Measurements from ENCODE around the gene IL3. TPM values are rescaled to one million over a fixed set of nuclear protein-coding genes. Genes with fewer than 3 reads are reported as not detected.
A peak's percentile ranks its signal among the peaks of the same experiment; 100 is the strongest.

IL3 gene
- total RNA-seq, 3 donors from 2014 or later (not counting 1 experiment from before 2014, with no cell fraction given), result not detected

DNA sequence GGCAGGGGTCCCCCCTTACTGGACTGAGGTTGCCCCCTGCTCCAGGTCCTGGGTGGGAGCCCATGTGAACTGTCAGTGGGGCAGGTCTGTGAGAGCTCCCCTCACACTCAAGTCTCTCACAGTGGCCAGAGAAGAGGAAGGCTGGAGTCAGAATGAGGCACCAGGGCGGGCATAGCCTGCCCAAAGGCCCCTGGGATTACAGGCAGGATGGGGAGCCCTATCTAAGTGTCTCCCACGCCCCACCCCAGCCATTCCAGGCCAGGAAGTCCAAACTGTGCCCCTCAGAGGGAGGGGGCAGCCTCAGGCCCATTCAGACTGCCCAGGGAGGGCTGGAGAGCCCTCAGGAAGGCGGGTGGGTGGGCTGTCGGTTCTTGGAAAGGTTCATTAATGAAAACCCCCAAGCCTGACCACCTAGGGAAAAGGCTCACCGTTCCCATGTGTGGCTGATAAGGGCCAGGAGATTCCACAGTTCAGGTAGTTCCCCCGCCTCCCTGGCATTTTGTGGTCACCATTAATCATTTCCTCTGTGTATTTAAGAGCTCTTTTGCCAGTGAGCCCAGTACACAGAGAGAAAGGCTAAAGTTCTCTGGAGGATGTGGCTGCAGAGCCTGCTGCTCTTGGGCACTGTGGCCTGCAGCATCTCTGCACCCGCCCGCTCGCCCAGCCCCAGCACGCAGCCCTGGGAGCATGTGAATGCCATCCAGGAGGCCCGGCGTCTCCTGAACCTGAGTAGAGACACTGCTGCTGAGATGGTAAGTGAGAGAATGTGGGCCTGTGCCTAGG, 13.0 kb downstream of the IL3 start, which contains the start of gene CSF2:
Gene CSF2, plus strand, starts transcription at position 559 of the 783 bp plus-strand sequence. Its CDS starts 35 bp downstream, at position 594.
- Mint-ChIP-seq H3K27ac (peak within 1 kb of the TSS; percentile 23 to 68), H3K4me1 (peaks cover 27 to 62% of the 10 kb centered on the region in 2 donors), H3K36me3 (no peaks in the 10 kb centered on the region)

DNA sequence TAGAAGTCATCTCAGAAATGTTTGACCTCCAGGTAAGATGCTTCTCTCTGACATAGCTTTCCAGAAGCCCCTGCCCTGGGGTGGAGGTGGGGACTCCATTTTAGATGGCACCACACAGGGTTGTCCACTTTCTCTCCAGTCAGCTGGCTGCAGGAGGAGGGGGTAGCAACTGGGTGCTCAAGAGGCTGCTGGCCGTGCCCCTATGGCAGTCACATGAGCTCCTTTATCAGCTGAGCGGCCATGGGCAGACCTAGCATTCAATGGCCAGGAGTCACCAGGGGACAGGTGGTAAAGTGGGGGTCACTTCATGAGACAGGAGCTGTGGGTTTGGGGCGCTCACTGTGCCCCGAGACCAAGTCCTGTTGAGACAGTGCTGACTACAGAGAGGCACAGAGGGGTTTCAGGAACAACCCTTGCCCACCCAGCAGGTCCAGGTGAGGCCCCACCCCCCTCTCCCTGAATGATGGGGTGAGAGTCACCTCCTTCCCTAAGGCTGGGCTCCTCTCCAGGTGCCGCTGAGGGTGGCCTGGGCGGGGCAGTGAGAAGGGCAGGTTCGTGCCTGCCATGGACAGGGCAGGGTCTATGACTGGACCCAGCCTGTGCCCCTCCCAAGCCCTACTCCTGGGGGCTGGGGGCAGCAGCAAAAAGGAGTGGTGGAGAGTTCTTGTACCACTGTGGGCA, 13.8 kb downstream of the IL3 start:
- Histone ChIP-seq H3K27ac (ENCODE audit: low read length) (peak overlapping the region; percentile 16), H3K4me3 (ENCODE audit: low read length) (no peak overlapping the region), H3K9me3 (ENCODE audit: control insufficient read depth, insufficient read depth, low read length) (no peaks in the 10 kb centered on the region), H3K4me1 (ENCODE audit: control insufficient read depth, insufficient read depth, low read length) (peaks cover 74% of the 10 kb centered on the region), H3K36me3 (ENCODE audit: control insufficient read depth, insufficient read depth, low read length) (no peaks in the 10 kb centered on the region), H3K27me3 (ENCODE audit: control insufficient read depth, insufficient read depth, low read length) (no peaks in the 10 kb centered on the region)
- intact Hi-C loops (cut with micrococcal nuclease), result no loop called here
- Mint-ChIP-seq H3K36me3 (no peaks in the 10 kb centered on the region), H3K4me3 (peak overlapping the region; percentile 21), H3K9me3 (no peaks in the 10 kb centered on the region), H3K27me3 (ENCODE audit: low read depth in 2 of 2) (peaks cover 0 to 3% of the 10 kb centered on the region in 2 donors), H3K27ac (peak overlapping the region; percentile 23 to 68), H3K4me1 (peaks cover 23 to 55% of the 10 kb centered on the region in 2 donors)
- DNase-seq, result no peak
- peak in 1 of 3 donors; percentile 6 for ATAC-seq
- 89% methylated on average over 7 of the region's 7 CpGs for WGBS (ENCODE audit: insufficient coverage)
- TF ChIP-seq, protein P1, sequence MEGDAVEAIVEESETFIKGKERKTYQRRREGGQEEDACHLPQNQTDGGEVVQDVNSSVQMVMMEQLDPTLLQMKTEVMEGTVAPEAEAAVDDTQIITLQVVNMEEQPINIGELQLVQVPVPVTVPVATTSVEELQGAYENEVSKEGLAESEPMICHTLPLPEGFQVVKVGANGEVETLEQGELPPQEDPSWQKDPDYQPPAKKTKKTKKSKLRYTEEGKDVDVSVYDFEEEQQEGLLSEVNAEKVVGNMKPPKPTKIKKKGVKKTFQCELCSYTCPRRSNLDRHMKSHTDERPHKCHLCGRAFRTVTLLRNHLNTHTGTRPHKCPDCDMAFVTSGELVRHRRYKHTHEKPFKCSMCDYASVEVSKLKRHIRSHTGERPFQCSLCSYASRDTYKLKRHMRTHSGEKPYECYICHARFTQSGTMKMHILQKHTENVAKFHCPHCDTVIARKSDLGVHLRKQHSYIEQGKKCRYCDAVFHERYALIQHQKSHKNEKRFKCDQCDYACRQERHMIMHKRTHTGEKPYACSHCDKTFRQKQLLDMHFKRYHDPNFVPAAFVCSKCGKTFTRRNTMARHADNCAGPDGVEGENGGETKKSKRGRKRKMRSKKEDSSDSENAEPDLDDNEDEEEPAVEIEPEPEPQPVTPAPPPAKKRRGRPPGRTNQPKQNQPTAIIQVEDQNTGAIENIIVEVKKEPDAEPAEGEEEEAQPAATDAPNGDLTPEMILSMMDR (IDR thresholded peaks at IDR 0.05), result no peak

More for the DNA sequence above, 13.0 kb downstream of the IL3 start, which contains the start of gene CSF2:
- WGBS (ENCODE audit: insufficient coverage), result 44% methylated on average over 12 of the region's 12 CpGs
- TF ChIP-seq, protein P1 (IDR thresholded peaks at IDR 0.05), result no peak
- Histone ChIP-seq H3K36me3 (ENCODE audit: control insufficient read depth, insufficient read depth, low read length) (no peaks in the 10 kb centered on the region), H3K27me3 (ENCODE audit: control insufficient read depth, insufficient read depth, low read length) (no peaks in the 10 kb centered on the region), H3K4me3 (ENCODE audit: low read length) (no peak within 1 kb of the TSS), H3K27ac (ENCODE audit: low read length) (peak within 1 kb of the TSS; percentile 16), H3K4me1 (ENCODE audit: control insufficient read depth, insufficient read depth, low read length) (peaks cover 77% of the 10 kb centered on the region), H3K9me3 (ENCODE audit: control insufficient read depth, insufficient read depth, low read length) (no peaks in the 10 kb centered on the region)
- intact Hi-C loops (cut with micrococcal nuclease), result no loop called here
- Mint-ChIP-seq H3K27me3 (ENCODE audit: low read depth in 2 of 2) (peaks cover 0 to 3% of the 10 kb centered on the region in 2 donors), H3K9me3 (no peaks in the 10 kb centered on the region), H3K4me3 (peak within 1 kb of the TSS; percentile 58)
- DNase-seq (peak in 1 of 2 donors; percentile 26), ATAC-seq (peak; percentile 43 to 77 (median 64))

GRCh38 chr5:132074772-132075718, 14.6 kb downstream of the IL3 start:
- Histone ChIP-seq H3K36me3 (ENCODE audit: control insufficient read depth, insufficient read depth, low read length) (no peaks in the 10 kb centered on the region), H3K4me1 (ENCODE audit: control insufficient read depth, insufficient read depth, low read length) (peaks cover 66% of the 10 kb centered on the region), H3K4me3 (ENCODE audit: low read length) (no peak overlapping the region), H3K9me3 (ENCODE audit: control insufficient read depth, insufficient read depth, low read length) (no peaks in the 10 kb centered on the region), H3K27me3 (ENCODE audit: control insufficient read depth, insufficient read depth, low read length) (no peaks in the 10 kb centered on the region), H3K27ac (ENCODE audit: low read length) (no peak overlapping the region)
- ATAC-seq (peak in 2 of 3 donors; percentile 30 to 37), DNase-seq (no peak)
- peak overlapping the region; percentile 21 for H3K4me3 Mint-ChIP-seq
- intact Hi-C loops (cut with micrococcal nuclease), result no loop called here
- peaks cover 0 to 3% of the 10 kb centered on the region in 2 donors for H3K27me3 Mint-ChIP-seq (ENCODE audit: low read depth in 2 of 2)
- H3K27ac Mint-ChIP-seq, result peak overlapping the region; percentile 38 to 48
- H3K36me3 Mint-ChIP-seq, result no peaks in the 10 kb centered on the region
- TF ChIP-seq, protein P1 (IDR thresholded peaks at IDR 0.05), result no peak
- H3K4me1 Mint-ChIP-seq, result peaks cover 20 to 51% of the 10 kb centered on the region in 2 donors
- 83% methylated on average over 16 of the region's 16 CpGs for WGBS (ENCODE audit: insufficient coverage)
- no peaks in the 10 kb centered on the region for H3K9me3 Mint-ChIP-seq
